ENCODE results near the gene SLC16A3.

Gene SLC16A3

DNA sequence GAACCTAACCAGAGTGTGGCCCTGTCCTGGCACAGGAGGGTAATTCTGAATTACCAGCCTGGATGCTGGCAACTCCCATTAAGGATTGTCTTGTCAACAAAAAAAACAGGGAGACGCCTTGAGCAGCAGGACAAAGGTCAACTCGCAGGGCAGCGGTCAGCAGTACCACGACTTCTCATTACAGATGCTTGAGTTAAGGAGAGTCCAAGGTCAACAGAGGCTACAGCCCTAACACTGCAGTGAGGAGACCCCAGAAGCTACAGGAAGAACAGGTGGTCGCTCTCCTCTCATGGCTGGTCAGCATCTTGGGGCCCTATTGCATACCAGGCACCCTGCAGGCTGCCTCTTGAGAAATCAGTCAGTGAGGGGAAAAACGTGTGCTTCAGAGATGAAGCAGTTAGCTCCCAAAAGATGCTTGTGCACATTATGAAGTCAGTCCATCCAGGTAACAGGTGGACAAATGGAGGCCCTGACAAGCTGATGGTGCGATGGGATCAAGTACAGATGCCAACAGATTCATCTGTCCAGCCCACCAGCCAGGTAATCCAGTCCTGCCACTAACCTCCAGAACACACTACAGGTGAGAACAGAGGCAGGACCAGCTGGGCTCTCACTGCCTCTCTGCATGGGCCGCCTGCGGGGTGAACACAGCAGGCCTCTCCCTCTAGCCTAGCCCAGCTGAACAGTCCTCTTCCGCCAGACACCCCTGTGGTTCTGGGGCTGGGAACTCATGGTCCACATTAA lies 40.5 kb downstream of the SLC16A3 start:
- DNase-seq: no peak

DNA sequence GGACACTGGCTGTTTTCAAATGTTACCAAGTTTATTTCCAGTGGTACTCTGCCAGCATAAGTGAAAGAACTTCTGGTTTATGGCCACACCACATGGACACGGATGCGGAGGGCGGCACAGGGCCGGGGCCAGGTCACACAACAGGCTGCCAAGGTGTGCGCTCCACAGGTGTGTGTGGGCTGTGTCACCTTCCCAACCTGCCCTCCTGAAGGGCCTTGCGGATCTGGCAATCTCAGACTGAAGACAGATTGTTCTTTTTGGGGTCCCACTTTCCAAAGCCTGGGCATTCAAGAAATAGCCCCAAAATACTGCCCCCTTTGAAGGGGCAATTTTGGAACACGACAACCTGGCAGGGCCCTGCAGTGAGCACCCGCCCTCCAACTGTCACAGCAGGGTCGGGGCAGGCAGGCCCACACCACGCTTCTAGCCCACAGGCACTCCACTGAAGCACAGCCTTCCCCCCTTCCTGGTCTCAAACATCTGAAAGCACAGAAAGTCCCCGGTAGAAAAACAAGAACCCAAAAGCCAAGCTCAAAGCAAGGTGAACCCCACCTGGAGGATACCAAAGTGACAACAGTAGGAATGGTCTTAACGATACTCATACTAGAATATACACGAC lies 41.1 kb downstream of the SLC16A3 start:
- DNase-seq: no peak

DNA sequence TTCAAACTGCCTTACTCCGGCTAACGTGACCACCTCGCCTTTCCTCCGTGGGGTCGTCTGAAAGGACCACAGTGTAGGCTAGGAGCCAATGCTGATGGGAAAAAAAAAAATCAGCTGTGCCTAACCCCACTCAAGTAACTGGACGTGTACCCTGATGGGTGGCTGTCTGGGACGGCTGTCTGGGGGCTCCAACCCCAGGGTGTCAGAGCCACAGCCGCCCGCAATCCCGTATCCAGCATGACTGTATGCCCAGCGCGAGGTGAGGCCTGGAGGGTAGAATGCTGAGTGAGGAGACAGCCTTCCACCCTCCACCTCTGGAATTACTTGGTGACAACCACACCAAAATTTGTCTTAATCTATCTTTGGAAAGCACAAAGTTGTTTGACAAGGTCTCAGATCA lies 41.8 kb downstream of the SLC16A3 start:
- no peak for DNase-seq

DNA sequence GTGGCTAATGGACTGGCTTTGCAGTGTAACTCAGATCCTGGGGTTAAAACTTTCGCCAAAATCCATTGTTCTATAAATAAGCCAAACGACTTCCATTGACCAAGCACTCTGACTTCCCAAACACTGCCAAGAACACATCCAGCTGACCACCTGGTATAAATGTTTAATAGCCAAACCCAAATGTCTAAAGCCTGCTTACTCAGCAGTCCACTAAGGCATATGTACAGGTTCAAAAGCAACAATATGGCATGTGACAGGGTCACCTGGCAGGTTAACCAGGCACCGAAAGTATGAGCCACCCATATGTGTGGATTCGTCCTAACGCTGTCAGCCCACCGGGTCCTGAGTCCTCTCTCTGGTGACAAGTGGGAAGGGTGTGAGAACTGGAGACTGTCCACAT lies 42.6 kb downstream of the SLC16A3 start:
- no peak for DNase-seq

DNA sequence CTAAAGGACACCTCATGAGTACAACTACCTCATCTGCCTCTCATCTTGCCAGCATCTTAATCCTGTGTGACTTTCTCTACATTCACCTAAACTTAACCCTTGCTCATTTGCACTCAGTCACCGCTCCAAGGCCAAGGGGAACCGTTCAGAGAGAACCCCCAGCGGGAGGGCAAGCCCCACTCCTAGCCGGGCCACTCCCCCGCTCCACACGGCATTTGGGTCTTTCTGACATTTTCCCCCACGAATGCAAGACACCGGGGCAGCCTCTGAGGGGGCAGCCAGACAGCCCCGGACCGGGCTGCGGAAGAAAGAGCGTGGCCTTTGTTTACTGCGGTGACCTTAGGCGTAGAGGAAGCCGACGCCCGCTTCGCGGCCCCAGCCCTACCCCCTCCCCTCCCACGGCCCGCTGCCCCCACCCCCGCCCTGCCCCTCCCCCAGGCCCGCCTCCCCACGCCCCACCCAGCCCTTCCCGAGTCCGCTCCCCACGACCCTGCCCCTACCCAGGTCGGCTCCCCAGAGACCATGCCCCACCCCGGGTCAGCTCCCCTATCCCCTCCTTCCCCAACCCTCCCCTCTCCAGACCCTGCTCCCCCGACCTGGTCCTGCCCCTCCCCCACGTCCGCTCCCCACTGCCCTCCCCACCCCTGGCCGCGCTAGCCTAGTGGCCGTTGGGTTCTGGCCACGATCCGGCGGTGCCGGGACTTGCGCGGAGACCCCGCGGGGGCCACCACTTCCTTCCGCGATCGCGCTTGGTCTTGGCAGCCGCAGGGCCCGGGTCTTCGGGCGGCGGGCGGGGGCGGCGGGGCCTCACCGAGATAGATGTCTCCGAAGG lies 43.9 kb downstream of the SLC16A3 start:
- peak; percentile 51 for DNase-seq

DNA sequence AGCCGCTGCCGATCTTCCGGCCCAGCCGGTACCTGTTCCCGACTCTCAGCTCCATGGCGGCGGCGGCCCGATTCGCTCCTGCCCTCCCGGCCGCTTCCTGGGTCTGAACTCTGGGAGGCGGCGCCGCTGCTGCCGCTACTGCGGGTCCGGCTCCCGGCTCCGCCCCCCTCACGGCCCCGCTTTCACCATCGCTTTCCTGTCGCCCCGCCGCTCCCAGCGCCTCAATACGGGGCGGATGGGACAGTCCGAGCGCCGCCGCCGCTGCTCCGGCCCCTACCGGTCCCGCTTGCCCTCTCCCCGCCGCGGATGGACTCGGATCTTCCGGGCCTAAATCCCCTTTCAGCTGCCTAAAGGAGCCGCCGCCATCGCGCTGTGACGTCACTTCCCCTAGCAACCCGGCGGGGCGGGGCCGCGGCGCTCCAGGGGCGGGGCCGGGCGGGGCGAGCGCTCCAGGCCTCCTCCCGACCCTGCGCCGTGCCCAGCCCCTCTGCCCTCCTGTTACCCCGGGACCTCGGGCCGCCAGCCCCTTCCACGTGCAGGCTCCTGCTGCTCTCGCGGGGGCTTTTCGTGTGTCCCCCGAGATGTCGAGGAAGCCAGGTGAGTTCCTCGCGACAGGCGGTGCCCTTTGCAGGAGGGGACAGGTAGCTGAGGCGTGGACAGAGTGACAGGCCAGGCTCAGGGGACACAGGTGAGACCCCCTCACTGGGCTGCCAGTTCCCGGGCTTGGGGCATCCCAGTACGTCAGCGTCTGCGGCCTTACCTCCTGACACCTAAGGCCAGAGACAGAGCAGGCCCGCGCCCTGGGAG lies 44.7 kb downstream of the SLC16A3 start, which contains the start of gene CSNK1D:
TSS of gene CSNK1D (minus strand) at position 374 of the 807 bp plus-strand sequence. CDS start at position 55, 319 bp downstream.
- peak; percentile 100 for DNase-seq

DNA sequence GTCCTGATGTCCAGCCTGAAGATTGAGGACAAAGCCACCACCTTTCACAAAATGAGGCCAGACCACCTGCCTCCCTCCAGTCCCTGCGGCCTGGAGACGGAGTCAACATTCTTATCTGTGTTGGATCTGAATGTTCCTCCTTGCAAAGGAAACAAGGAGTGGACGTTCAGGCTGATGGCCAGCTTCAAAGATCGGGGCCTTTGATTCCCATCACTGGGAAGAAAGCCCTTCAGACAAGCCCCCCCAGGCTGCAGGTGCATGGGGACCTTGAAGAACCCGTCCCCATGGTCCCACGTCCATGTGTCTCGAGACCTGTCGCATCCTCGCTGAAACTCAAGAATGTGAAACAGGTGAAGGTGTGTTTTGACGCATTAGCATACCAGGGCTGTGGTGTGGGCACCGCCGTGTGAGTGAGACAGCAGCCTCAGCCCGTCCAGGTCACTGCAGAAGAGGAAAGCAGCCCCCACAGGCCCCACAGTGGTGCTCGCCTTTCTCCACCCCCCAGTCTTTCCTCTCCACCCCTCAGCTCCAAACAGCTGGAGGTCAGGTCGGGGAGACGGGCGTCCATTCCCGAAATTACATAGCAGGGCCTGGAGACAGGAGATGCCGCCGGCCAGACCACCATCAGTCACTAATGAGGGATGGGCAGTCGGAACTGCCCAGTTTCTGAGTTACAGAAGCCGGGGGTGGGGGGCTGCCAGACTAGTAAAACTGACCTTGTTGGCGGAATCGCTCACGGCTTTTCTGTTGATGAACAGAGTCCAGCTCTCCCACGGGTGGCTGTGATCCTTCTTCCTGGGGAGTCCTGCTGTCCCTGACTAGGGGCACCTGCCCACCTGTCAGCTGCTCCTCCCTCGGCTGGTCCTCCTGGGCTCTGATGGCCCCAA lies 45.5 kb downstream of the SLC16A3 start:
- no peak for DNase-seq

DNA sequence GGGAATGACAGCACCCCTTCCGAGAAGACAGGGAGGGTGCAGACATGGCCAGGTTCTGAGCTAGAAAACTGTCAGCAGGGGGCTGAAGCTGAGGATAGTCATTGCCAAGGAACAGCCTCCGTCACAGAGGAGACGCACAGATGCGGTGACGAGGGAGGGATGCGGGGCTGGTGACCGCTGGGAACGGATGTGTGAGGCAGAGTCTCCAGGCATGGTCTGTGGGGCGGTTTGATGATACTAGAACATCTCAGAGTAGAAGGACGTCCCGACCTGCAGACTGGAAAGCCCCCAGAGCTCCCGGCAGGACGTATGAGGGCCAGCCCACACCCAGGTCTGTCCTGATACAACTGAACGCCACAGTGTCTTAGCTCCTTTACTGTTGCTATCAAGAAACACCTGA lies 46.5 kb downstream of the SLC16A3 start:
- no peak for DNase-seq

DNA sequence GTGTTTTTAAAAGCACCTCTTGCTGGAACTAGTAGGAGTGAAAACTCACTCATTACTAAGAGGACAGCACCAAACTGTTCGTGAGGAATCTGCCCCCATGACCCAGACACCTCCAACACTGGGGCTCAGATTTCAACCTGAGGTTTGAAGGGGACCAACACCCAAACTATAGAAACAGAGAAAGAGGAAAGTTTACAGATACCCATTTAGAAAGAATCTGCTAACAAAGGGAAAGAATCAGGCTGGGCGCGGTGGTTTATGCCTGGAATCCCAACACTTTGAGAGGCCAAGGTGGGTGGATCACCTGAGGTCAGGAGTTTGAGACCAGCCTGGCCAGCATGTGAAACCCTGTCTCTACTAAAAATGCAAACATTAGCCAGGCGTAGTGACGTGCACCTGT lies 48.1 kb downstream of the SLC16A3 start:
- no peak for DNase-seq

DNA sequence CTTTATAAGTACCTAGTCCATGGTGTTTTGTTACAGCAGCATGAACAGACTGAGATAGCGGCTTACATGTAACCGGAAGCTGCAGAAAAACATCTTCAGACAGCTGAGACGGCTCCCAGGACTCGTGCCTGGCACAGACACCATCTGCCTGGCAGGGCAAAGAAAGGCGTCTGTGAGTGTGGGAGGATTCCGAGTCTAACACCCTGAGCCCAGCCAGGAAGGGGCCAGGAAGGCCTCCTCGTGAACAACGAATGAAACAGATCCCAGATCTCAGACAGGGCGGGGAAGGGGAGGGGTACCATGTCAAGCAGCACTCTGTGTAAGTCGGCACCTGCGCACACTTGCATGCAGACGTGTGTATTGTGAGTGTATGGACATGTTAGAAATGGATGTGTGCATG lies 49.0 kb downstream of the SLC16A3 start:
- DNase-seq: no peak

DNA sequence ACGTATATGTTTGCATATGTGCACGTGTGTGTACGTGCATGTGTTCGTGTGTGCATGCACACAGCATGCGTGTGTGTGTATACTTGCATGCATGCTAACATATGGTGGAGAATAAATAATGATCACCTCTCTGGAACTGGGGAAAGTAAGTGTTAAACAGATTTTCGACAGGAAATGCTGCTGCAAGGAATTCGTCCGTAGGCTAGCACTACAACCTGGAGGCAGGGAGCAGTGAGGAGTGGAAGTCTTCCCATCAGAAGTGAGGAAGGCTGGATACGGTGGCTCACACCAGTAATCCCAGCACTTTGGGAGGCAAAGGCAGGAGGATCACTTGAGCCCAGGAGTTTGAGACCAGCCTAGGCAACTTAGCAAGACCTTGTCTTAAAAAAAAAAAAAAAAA lies 49.5 kb downstream of the SLC16A3 start:
- no peak for DNase-seq

DNA sequence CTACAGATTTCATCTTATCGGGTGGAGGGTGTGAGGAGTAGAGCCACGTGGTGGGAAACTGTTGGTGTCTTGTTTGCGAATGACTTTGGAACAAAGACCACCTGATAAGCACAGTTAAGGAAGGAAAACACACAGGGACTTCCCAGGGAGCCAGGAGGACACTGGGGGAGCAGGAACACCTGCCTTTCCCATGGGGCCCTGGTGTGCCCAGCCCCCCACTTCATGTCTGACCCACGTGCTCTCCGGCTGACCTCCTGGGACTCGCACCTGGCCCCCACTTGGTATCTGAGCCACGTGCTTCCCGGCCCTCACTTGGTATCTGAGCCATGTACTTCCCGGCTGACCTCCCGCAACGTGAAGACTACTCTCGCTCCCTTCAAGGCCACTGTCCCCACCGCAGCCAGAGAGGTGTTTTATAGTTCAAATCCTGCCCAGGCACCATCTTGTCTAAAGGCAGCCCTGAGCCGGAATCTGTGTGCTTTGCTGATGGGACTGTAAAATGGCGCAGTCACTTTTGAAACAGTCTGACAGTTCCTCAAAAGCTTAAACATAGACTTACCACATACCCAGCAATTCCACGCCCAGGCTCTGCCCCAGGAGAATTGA lies 50.0 kb downstream of the SLC16A3 start:
- DNase-seq: no peak

DNA sequence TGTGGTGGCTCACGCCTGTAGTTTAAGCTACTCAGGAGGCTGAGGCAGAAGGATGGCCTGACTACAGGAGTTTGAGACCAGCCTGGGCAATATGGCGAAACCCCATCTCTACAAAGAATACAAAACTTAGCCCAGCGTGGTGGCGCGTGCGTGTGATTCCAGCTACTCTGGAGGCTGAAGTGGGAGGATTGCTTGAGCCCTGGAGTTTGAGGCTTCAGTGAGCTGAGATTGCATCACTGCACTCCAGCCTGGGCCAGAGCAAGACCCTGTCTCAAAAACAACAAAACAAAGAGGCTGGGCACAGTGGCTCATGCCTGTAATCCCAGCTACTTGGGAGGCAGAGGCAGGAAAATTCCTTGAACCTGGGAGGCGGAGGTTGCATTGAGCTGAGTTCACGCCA lies 51.7 kb downstream of the SLC16A3 start:
- no peak for DNase-seq

DNA sequence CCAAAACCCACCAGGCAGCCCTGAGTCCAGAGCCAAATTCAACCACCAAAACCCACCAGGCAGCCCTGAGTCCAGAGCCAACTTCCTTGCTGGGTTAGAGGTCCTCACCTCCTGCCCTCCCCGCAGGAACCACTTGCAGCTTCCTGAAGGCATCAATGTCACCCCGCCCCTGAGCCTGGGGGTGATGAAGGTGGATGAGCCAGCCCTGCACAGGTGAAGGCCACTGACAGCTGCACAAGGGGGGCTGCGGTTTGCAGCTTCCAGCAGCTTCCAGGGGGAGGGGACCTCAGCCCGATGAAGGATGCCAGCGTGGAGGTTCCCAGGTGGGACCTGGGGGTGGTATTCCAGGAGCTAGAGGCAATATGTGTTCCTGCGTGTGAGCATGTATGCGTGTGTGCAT lies 52.2 kb downstream of the SLC16A3 start:
- DNase-seq: no peak

DNA sequence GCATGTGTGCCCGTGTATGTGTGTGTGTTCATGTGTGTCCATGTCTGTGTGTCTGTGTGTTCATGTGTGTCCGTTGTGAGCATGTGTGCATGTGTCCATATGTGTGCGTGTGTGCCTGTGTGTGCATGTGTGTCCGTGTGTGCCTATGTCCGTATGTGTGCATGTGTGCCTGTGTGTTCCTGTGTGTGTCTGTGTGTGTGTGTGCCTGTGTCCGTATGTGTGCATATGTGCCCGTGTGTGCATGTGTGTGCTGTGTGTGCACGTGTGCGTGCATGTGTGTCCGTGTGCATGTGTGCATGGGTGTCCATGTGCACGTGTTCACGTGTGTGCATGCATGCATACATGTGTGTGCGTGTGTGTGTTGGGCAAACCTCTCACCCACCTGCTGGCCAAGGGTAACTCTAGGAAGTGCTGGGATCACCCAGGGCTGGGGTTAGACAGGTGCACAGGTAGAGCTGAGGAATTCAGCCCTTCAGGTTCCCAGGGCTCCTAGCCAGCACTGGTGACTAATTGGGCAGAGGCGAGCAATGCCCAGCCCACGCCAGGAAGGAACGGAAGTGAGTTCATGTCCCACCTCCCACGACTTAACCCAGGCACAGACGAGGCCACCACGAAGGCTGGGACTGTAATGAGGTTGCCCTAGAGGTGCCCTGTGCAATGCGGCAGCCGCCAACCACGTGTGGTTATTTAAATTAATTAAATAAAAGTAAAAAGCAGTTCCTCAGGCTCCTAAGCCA lies 52.8 kb downstream of the SLC16A3 start:
- no peak for DNase-seq

DNA sequence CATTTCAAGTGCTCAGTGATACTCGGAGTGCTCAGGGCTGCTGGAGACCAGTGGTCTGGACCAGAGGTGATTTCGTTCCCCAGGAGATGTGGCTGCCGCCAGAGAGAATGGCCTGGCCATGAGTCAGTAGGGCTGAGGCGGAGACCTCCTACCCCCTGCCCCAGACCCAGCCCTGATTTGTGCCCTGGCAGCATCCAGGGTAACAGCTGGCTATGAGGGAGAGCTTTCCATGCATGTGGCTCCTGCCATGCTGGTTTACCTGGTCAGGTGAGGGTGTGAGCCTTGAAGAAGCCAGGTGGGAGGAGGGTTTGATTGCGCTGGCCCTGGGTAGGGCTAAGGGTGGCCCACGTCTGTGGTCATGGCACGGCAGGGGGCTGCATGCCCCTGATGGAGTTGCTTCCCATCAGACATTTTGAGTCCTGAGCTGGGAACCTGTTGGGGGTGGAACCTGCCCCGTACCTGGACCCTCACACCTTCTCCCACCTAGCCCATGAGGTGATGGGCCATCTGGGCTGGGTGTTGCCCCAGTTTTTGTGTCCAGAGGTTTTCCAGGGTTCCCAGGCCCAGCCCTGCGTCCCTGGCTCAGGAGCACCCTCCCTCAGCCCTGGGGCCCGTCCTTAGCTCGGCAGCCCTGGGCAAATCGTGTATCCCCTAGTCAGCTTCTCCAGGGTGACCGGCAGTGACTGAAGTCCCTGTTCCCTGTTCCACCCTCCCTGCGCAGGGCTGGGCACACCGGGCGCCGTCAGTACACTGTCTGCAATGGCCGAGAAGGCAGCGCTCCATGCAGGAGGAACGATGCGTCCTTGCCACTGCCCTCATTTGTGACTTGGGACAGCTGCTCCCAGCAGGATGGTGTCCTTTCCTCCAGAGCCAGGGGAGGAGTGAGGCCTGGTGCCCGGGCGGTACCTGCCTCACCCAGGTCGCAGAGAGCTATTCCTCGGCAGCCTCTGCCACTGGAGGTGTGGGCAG lies 53.7 kb downstream of the SLC16A3 start:
- DNase-seq: no peak

DNA sequence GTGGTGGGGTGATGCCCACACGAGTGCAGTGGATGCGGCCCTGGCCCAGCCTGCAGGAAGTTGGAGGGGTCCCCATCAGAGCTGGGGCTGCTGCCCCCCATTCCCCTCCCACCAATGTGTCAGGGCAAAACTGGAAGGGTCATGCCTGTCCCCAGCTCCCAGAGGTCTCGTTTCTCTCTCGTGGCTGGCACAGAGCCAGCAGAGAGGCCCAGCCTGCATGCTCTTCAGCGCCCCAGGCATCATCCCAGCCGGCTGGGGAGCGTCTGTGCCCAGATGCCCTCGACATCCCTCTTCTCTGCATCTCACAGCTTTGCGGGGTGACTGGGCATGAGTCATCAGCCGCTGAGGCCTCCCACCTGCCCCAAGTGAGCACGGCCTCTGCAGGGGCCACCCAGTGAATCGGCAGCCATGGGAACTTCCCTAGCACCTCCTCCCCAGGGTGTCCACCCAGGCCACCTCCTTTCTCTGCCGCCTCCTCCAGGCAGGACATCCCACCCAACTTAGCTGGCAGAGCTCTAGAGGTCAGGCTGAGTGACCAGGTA lies 54.4 kb downstream of the SLC16A3 start:
- no peak for DNase-seq

DNA sequence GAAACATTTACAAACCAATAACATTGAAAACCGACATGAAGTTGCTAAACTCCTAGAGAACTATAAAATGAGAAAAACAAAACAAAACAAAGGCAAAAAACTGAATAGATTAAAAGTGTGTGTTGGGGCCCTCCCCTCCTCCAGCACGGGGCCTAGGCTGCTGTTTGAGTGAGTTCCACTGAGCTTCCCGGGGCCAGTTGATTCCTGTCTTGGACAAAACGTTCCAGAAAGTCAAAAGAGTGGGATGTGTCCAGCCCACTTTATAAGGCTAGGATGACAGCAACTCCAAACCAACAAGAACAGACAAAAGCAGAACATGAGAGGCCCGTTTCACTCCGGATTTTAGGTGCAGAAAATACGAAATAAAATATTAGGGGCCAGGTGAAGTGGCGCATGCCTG lies 56.3 kb downstream of the SLC16A3 start:
- DNase-seq: no peak

Measured in right kidney (tissue), 1 donor.